ENCODE data around the gene PLD6.
"Not testable (repeated sequence)": the region's sequence is repeated elsewhere in the genome, so short reads cannot be mapped to it uniquely, and the experiment has no call there.

The PLD6 gene

GRCh38 chr17:17201271-17201670 is 4.9 kb downstream of the PLD6 start:
- DNase-seq (ENCODE audit: low read depth, low spot score), result no peak

GRCh38 chr17:17200831-17201230 is 5.3 kb downstream of the PLD6 start:
- no peak for DNase-seq (ENCODE audit: low read depth, low spot score)

GRCh38 chr17:17200311-17200710 is 5.8 kb downstream of the PLD6 start:
- no peak for DNase-seq (ENCODE audit: low read depth, low spot score)

GRCh38 chr17:17198281-17198680 is 7.9 kb downstream of the PLD6 start:
- DNase-seq (ENCODE audit: low read depth, low spot score), result no peak

- no peak for DNase-seq (ENCODE audit: low read depth, low spot score)
Observed at GRCh38 chr17:17196776-17197175, 9.4 kb downstream of the PLD6 start.

DNA sequence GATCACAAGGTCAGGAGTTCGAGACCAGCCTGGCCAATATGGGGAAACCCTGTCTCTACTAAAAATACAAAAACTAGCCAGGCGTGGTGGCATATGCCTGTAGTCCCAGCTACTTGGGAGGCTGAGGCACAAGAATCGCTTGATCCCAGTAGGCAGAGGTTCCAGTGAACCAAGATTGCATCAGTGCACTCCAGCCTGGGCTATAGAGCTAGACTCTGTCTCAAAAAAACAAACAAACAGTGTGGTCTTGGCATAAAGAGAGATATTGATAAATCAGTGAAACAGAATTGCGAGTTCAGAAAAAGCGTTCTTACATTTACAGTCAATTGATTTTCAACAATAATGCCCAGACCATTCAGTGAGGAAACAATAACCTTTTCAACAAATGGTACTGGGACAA is 10.7 kb downstream of the PLD6 start:
- DNase-seq (ENCODE audit: low read depth, low spot score), result not testable (repeated sequence)

- DNase-seq (ENCODE audit: low read depth, low spot score), result no peak
Observed at GRCh38 chr17:17191961-17192381, 14.2 kb downstream of the PLD6 start.

GRCh38 chr17:17191346-17191792 is 14.8 kb downstream of the PLD6 start:
- DNase-seq (ENCODE audit: low read depth, low spot score), result no peak

- no peak for DNase-seq (ENCODE audit: low read depth, low spot score)
Observed at GRCh38 chr17:17190188-17190587, 15.9 kb downstream of the PLD6 start.

GRCh38 chr17:17189559-17189958 is 16.6 kb downstream of the PLD6 start:
- DNase-seq (ENCODE audit: low read depth, low spot score), result no peak

- DNase-seq (ENCODE audit: low read depth, low spot score), result no peak
Observed at GRCh38 chr17:17188586-17188985, 17.5 kb downstream of the PLD6 start.

GRCh38 chr17:17186551-17187505 is 19.3 kb downstream of the PLD6 start:
- DNase-seq (ENCODE audit: low read depth, low spot score), result no peak

GRCh38 chr17:17186051-17186450 is 20.1 kb downstream of the PLD6 start:
- no peak for DNase-seq (ENCODE audit: low read depth, low spot score)

GRCh38 chr17:17184985-17185757 is 21.0 kb downstream of the PLD6 start:
- not testable (repeated sequence) for DNase-seq (ENCODE audit: low read depth, low spot score)

GRCh38 chr17:17183744-17184143 is 22.4 kb downstream of the PLD6 start:
- DNase-seq (ENCODE audit: low read depth, low spot score), result no peak

GRCh38 chr17:17182598-17183136 is 23.5 kb downstream of the PLD6 start:
- no peak for DNase-seq (ENCODE audit: low read depth, low spot score)

DNA sequence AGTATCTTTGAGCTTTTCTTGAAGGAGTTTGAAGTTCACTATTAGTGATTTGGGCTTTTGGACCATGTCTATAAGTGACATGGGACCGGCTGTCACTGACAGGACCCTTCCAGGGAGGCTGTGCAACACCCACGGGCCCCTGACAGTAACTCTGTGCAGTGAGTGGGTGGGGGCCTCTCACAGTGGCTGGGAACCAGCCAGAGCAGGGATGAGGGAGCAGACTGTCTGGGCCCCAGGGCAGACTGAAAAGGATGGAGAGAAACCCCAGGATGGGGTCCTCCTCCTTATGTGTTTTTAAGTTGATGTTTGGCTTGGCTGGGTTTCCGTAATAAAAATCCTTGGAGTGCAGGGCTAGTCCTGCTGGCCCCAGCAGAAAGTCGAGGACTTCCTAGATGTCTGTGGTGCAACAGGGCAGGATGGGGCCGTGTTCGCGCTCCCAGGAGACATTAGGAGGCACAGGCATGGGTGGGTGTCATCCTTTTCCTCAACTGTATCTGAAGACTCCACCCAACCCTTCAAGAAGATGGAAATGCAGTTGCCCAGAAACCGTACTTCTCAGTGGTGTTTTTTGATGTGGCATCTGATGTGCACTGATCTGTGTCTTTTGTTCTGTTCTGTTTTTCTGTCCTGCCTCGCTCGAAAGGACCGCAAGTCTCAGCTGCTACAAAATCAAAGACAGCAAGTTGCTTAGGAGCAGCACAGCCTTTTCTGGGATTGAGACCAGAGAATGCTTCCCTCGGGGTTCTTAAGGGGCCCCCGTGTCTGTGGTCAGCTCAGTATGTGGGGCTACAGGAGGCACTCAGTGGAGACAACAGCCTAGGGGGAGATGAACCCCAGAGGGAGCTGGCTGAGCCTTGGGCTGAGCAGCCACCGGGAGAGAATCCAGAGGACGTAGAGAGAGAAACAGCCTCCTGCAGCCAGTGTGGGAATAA is 24.2 kb downstream of the PLD6 start:
- no peak for DNase-seq (ENCODE audit: low read depth, low spot score)

DNA sequence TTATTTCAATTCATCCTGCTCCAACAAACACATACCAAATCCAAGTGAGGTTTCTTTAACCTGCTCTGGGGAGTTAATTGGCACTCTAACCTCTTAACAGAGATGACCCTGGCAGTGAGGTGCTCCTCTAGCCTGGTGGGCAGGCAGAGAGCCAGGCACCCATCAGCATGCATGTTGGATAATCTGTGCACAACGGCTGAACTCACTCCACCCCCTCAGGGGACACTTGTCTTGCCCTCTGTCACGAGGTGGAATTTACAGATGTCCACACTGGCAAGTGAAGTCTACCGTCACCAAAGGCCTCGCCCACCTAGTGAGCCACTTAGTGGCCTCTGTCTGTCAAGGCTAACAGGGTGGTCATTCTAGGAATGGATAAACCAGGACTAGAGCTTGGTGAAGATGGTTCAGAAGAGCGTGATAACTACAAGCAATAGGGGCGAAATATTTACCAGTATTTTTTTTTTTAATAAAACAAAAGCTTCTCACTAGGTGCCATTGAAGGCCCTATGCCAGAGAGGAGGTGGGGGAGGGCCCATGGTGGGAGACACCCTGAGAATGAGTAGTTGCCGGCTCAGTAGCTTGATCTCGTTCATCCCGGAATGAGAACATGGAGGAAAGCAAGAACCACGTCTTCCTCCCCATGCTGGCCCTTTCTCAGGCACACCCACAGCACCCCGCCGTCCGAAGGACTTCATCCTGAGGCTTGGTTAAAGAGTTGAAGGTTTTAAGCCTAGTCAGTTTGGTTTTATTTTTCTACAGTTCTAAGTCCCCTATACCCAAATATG is 25.2 kb downstream of the PLD6 start:
- no peak for DNase-seq (ENCODE audit: low read depth, low spot score)

DNA sequence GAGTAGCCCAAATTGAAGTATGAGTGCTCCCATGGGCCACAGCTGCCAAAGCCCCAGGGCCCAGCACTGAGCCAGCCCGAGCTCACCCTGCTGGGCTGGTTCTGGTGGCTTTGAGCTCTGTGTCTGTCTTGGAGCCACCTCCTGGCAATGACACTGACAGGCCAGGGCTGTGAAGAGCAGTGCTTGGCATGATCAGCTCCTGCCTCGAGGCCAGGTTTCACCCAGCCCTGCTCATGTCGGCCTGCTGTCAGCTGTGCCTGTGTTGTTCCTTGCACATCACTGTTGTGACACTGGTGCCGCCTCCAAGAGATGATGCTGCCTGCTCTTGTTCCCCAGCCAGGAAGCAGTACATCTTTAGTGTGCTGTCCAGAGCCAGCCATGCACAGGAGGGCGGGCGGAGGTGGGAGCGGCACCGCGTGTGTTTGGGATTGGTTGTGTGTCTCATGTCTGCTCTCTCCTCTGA is 26.0 kb downstream of the PLD6 start:
- DNase-seq (ENCODE audit: low read depth, low spot score), result no peak

DNA sequence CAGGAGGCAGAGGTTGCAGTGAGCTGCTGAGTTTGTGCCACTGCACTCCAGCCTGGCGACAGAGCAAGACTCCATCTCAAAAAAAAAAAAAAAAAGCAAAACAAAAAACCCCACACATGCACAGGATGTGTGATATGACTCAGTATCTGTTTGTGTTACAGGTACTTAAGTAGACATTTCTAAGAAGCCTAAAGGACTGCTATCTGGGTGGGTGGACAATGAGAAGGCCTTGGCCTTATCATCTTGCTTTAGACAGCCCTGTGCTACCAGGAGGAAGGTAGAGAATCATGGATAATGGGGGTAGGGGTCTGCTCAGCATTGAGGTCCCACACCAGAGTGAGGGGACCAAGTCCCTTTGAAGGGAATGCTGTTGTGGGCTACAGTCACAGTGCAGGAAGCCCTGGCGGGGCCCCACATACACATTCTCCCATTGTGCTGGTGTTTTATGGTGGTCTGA is 26.7 kb downstream of the PLD6 start:
- DNase-seq (ENCODE audit: low read depth, low spot score), result no peak
